GM23338 (cell line): ENCODE results near the gene TTC8.

Experiments used
- CREB1 ChIP-seq: fragments of 250-450 bp; sonication (Bioruptor Pico); IDR thresholded peaks from 2 replicates; pipeline ENCODE4 v1.5.0; 2020; ENCODE audit warnings: low read depth, mild to moderate bottlenecking, moderate library complexity
- EZH2 ChIP-seq: fragments of 200-600 bp; sonication (generic); IDR thresholded peaks from one replicate; pipeline ENCODE4 v1.8.0; 2017; ENCODE audit warnings: antibody characterized with exemption, mild to moderate bottlenecking, low read depth; ENCODE audit not compliant: unreplicated experiment
- EZH2phosphoT487 ChIP-seq: fragments of 200-600 bp; sonication (generic); IDR thresholded peaks from one replicate; pipeline ENCODE4 v1.8.1; 2018; ENCODE audit warnings: antibody characterized with exemption; ENCODE audit not compliant: unreplicated experiment
- POLR2AphosphoS5 ChIP-seq: IDR thresholded peaks from 2 replicates; pipeline ENCODE4 v1.6.1; 2016; ENCODE audit warnings: antibody characterized with exemption, low read depth
- ZNF331 ChIP-seq: fragments of 250-450 bp; sonication (Bioruptor Pico); IDR thresholded peaks from 2 replicates; pipeline ENCODE4 v1.5.0; 2020; ENCODE audit warnings: low read depth, mild to moderate bottlenecking, moderate library complexity
- TF ChIP-seq, protein P1 (sequence below), 2 experiments: fragments of 200-600 bp in 1 of 2; sonication (generic) in 1 of 2; conservative IDR thresholded peaks; 2 replicates each; pipeline versions ENCODE4 v1.5.1 to v1.6.1; 2016 to 2017; ENCODE audit warnings: antibody characterized with exemption in 2 of 2, low read depth in 2 of 2, mild to moderate bottlenecking in 2 of 2, moderate library complexity in 1 of 2
- TF ChIP-seq, protein P2 (sequence below): IDR thresholded peaks from one replicate; pipeline ENCODE4 v1.6.1; 2018; ENCODE audit warnings: antibody characterized with exemption; ENCODE audit not compliant: unreplicated experiment
- TF ChIP-seq, protein P3 (sequence below): IDR thresholded peaks from 2 replicates; pipeline ENCODE4 v1.6.1; 2016; ENCODE audit warnings: antibody characterized with exemption

DNA sequence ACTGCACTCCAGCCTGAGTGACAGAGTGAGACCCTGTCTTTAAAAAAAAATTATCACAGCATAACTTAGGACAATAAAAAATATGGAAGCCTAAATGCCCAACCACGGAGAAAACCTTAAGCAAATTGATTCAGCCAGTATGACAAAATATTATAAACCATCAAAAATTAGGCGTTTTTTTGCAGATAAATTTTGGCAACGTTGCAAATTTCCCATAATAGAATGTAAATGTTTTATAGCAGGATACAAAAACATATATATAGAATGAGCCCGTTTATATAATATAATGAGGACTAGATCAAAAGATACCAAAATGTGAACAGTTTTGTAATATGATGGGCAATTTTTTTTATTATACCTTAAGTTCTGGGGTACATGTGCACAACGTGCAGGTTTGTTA is 24.9 kb upstream of the TTC8 start:
- TF ChIP-seq EZH2 (no peak), POLR2AphosphoS5 (no peak), CREB1 (CRISPR knock-in tag) (no peak), ZNF331 (no peak), EZH2phosphoT487 (no peak)
- TF ChIP-seq, protein P1, sequence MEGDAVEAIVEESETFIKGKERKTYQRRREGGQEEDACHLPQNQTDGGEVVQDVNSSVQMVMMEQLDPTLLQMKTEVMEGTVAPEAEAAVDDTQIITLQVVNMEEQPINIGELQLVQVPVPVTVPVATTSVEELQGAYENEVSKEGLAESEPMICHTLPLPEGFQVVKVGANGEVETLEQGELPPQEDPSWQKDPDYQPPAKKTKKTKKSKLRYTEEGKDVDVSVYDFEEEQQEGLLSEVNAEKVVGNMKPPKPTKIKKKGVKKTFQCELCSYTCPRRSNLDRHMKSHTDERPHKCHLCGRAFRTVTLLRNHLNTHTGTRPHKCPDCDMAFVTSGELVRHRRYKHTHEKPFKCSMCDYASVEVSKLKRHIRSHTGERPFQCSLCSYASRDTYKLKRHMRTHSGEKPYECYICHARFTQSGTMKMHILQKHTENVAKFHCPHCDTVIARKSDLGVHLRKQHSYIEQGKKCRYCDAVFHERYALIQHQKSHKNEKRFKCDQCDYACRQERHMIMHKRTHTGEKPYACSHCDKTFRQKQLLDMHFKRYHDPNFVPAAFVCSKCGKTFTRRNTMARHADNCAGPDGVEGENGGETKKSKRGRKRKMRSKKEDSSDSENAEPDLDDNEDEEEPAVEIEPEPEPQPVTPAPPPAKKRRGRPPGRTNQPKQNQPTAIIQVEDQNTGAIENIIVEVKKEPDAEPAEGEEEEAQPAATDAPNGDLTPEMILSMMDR (conservative IDR thresholded peaks at IDR 0.05; ENCODE audit: low read depth in 2 of 2) = no peak
- TF ChIP-seq, protein P2, sequence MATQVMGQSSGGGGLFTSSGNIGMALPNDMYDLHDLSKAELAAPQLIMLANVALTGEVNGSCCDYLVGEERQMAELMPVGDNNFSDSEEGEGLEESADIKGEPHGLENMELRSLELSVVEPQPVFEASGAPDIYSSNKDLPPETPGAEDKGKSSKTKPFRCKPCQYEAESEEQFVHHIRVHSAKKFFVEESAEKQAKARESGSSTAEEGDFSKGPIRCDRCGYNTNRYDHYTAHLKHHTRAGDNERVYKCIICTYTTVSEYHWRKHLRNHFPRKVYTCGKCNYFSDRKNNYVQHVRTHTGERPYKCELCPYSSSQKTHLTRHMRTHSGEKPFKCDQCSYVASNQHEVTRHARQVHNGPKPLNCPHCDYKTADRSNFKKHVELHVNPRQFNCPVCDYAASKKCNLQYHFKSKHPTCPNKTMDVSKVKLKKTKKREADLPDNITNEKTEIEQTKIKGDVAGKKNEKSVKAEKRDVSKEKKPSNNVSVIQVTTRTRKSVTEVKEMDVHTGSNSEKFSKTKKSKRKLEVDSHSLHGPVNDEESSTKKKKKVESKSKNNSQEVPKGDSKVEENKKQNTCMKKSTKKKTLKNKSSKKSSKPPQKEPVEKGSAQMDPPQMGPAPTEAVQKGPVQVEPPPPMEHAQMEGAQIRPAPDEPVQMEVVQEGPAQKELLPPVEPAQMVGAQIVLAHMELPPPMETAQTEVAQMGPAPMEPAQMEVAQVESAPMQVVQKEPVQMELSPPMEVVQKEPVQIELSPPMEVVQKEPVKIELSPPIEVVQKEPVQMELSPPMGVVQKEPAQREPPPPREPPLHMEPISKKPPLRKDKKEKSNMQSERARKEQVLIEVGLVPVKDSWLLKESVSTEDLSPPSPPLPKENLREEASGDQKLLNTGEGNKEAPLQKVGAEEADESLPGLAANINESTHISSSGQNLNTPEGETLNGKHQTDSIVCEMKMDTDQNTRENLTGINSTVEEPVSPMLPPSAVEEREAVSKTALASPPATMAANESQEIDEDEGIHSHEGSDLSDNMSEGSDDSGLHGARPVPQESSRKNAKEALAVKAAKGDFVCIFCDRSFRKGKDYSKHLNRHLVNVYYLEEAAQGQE = no peak
- TF ChIP-seq, protein P3, sequence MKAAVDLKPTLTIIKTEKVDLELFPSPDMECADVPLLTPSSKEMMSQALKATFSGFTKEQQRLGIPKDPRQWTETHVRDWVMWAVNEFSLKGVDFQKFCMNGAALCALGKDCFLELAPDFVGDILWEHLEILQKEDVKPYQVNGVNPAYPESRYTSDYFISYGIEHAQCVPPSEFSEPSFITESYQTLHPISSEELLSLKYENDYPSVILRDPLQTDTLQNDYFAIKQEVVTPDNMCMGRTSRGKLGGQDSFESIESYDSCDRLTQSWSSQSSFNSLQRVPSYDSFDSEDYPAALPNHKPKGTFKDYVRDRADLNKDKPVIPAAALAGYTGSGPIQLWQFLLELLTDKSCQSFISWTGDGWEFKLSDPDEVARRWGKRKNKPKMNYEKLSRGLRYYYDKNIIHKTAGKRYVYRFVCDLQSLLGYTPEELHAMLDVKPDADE = no peak
